Embryonic facial prominence (tissue), 1 donor: ENCODE data around the gene ZNF780B.
"Not testable (repeated sequence)": the region's sequence is repeated elsewhere in the genome, so short reads cannot be mapped to it uniquely, and the experiment has no call there.

Source experiments
- DNase-seq: peaks from one replicate; pipeline ENCODE4 v3.0.0-alpha.2; 2016; ENCODE audit errors: extremely low spot score

The ZNF780B gene

DNA sequence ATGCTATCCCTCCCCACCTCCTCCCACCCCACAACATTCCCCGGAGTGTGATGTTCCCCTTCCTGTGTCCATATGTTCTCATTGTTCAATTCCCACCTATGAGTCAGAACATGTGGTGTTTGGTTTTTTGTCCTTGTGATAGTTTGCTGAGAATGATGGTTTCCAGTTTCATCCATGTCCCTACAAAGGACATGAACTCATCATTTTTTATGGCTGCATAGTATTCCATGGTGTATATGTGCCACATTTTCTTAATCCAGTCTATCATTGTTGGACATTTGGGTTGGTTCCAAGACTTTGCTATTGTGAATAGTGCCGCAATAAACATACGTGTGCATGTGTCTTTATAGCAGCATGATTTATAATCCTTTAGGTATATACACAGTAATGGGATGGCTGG, 18.0 kb downstream of the ZNF780B start:
- not testable (repeated sequence) for DNase-seq

DNA sequence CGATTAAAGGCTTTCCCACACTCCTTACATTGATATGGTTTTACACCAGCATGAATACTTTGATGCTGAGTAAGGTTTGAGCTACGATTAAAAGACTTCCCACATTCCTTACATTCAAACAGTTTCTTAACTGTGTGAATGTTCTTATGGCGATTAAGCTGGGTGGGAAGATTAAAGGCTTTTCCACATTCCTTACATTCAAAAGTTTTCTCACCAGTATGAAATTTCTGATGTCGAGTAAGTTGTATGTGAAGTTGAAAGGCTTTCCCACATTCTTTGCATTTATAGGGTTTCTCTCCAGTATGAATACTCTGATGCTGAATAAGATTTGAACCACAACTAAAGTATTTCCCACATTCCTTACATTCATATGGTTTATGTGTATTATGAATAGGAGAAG, 20.0 kb downstream of the ZNF780B start:
- no peak for DNase-seq

DNA sequence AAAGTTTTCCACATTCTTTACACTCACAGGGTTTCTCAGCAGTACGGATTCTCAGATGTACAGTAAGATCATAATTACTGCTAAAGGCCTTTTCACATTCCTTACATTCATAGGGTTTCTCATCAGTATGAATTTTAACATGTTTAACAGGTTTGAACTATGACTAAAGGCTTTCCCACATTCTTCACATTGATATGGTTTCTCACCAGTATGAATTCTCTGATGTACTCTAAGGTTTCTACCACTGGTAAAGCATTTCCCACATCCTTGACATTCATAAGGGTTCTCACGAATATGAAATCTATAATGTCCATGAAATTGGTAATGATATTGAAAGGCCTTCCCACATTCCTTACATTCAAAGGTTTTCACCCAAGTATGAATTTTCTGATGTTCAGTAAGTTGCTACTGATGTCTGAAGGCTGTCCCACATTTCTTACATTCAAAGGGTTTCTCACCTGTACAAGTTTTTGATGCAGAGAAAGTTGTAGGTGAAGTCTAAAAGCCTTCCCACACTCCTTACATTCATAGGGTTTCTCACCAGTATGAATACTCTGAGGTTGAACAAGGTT, 22.0 kb downstream of the ZNF780B start:
- no peak for DNase-seq

DNA sequence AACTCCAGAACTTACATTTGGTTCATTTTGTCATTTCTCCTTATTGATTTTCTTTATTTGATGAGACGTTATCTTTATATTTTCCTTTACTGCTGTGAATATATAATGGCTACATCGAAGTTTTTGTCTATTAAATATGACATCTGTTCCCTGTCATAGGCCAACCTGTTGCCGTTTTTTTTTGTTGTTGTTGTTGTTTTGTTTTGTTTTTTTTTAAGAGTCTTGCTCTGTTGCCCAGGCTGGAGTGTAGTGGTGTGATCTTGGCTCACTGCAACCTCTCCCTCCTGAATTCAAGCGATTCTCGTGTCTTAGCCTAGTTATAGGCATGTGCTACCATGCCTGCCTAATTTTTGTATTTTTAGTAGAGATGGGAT, 29.4 kb downstream of the ZNF780B start:
- DNase-seq = no peak

DNA sequence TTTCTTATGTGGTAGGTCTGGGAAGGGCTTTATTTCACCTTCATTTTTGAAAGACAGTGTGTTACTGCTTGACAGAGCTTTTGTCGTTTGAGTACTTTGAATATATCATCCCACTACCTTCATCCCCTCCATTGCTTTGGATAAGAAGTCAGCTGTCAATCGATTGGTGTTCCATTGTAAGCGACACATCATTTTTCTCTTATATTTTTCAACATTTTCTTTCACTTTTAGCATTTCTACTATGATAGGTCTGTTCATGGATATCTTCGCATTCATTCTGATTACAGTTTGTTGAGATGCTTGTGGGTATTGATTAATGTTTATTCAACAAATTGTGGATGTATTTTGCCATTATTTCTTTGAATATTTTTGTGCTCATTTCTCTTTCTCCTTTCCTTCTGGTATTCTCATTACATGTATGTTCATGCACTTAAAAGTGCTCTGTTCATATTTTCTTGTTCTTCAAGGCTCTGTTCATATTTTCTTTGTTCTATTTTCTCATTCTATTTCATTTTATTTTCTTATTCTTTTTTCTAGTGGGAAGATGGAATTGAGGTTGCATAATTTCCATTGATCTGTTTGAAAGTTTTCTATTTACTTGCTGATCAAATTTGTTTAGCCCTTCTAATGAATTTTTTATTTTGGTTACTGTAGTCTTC, 30.0 kb downstream of the ZNF780B start:
- DNase-seq = no peak

DNA sequence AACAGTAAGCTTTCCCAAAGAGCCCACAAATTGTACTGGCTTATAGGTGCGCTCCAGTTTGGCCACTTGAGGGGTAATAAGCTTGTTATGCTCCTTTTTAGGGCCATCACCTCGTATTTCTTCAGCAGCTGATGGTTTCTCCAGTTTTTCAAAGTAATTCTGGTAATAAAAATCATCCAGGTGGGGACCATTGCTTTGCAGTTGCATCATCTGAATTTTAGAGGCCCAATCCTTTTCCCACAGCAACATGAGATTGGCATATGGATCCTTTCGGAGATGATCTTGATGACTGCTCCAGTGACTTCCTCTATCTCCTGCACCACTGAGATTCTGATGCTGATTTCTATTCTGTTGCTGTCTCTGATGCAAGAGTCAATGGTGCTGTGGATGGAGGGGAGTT, 32.1 kb downstream of the ZNF780B start:
- DNase-seq = no peak

DNA sequence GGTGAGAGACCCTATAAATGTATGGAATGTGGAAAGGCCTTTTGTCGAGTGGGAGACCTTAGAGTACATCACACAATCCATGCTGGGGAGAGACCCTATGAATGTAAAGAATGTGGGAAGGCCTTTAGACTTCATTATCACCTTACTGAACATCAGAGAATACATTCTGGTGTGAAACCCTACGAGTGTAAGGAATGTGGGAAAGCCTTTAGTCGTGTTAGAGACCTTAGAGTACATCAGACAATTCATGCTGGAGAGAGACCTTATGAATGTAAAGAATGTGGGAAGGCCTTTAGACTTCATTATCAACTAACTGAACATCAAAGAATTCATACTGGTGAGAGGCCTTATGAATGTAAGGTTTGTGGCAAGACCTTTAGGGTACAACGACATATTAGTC, 42.0 kb downstream of the ZNF780B start:
- DNase-seq = no peak

DNA sequence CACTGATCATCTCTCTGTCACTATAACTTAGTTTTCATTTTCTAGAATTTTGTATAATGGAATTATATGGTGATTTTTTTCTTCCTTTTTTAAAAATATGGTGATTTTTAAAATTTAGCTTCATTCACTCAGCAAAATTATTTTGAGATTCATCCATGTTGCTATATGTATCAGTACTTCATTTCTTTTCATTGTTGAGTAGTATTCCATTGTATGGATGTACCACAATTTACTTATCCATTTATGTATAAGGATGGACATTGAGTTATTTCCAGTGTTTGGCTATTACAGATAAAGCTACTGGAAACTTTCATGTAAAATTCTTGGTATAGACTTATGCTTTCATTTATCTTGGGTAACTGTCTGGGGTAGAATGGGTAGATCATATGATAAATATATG, 46.4 kb downstream of the ZNF780B start:
- no peak for DNase-seq

DNA sequence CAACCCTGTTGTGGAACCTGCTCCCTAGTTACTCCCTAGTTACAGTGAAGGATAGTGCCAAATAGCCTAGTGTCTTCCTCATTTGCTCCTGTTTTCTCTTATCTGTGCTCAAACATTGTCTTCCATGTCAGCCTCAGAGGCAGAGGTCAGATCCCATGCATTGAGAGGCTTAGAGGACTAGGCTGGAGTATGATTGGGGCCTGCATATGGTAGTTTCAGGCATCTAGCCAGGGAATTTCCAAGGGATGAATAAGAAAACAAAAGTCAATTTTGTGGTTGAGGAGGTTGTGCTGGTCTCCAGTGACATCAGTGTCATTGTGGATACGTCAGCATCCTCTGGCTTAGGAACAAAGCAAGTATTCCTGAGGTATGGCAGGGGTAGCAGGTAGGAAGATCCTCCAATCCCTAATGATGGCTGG, 49.7 kb downstream of the ZNF780B start:
- no peak for DNase-seq

DNA sequence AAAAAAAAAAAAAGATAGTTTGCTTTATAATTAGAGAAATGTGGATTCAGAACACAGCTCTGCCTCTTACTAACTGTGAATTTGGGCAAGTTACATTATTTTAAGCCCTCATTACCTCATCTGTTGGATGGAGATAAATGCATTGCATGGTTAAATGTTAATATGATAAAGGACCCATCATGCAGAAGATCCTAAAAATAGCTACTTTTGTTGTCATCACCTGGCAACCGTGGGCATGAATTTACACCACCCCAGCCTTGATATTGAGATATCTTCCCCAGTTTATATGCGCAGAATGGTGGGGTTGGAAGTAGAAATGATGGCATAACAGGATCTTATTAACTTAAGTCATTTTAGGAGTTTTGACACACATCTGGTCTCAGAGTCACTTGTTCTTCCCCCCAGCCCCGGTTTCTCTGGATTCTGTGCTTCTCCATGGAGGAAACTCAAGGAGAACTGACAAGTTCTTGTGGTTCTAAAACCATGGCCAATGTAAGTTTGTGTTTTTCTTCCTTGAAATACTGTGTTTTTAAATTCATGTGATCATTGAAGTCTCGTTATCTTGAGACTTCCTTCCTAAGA, 50.2 kb downstream of the ZNF780B start:
- DNase-seq = no peak

DNA sequence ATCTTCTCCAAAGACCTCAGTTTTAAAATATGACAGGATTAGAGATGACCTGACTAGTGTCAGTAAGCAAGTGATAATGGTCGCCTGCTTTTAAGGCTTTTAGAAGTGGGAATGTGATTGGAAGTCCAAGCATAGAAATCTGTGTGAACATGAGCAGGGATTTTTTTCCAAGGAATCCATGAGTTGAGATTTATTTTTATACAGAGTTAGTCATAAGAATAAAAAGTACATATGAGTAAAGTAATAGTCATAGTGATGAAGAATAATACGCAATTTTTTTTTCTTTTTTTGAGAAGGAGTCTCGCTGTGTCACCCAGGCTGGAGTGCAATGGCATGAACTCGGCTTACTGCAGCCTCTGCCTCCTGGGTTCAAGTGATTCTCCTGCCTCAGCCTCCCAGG, 57.5 kb downstream of the ZNF780B start:
- DNase-seq = no peak

DNA sequence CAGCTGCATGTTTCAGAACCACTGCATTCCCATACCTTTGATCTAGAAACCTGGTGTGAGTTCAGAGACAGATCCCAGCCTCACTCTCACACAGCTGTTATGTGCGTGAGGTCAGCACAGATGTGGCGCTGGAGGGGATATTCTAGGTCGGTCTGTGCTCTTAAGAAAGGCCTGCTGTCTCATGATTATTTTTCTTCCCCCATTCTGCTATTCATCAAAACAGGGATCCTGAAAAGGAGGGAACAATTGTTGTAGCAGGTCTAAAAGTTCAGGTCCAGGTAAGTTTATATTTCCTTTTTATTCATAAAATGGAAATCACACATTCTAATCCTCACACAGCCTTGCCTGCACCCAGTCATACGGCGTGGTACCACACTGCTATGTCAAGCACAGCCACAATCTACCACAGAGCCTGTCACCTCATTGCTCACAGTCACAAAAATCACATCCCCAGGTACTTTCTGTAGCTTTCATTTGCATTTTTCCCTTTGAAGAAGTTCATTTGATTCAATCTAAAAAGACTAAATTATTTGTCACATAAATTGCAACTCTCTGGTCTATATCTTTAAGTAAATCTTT, 58.3 kb downstream of the ZNF780B start:
- no peak for DNase-seq

DNA sequence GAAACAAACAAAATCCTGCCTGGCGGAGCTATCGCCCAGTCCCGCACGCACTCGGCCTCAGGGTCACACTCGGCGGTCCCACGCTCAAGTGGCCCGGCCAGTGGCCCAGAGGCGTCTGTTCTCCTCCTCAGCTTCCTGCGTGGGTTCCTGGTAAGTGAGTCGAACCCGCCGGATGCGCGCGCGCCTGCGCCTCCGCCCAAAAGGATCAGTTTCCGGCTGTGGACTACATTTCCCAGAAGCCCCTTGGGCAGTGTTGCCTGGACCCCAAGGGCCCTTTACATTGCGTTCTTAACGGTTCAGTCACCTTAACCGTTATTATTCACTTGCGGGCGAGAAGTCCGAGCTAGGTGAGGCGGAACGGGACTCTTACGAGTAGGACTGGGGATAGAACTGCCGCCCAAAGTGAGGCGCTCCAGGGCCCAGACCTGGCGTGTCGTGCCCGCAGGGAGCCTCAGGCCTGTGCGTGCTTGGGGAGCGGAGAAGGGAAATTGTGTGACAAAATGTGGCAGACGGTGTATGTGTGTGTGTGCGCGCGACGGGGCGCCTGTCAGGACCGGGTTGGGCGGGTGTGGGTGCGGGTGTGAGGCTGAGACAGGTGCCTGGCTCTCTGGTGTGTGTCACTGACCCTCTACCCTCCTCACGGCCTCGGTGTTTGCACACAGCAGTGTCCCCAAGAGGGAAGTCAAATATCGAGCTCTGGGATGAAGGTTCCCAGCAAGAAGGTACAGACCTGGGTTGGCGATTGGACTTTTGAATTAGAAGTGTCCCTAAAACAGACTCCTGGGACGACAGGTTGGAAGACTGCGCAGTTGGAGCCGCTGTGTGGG, 59.0 kb downstream of the ZNF780B start, which contains the start of gene ZNF546:
Gene ZNF546 (plus strand): TSS at position 250 of the 827 bp plus-strand sequence. CDS start 1,267 bp downstream, outside the sequence.
- peak; percentile 82 for DNase-seq

DNA sequence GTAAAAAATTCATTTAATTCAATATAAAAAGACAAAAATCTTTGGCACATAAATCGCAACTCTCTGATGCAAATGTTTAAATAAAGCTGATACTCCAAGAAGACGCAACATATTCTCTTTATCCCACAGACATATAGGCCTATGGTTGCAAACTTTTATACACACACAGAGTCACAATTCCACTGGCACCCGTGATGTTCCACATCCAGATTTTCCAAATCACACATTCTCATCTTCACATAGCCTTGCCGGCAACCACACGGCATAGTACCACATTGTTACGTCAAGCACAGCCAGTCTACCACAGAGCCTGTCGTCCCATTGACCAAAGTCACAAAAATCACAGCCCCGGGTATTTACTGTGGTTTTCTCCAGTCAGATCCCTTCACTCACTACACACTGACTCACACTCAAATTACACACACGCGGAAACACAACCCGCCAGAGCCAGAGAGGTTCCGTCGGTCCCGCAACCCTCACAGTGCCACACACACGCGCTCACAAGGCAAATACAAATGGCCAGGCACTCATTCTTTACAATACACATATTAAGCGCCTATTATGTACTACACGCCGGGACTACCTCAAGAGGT, 59.7 kb downstream of the ZNF780B start:
- DNase-seq = peak; percentile 24

DNA sequence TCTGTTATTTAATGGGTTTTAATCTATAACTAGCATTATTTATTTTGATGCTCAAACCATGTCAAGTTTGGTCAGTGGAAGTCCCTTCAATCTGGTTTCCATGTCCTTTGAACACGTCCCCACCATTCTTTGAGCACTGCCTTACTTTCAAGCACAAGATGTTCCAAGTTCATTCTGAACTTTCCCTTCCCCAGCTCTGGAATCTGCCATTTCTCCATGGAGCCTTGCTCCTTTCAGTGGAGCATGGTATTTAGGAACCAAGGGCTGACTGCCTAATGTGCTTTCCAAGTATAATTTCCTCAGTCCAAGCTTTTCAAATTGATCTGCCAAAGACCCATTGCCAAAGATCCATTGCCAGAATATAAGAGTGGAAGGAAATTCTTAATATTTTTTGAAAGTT, 60.2 kb downstream of the ZNF780B start:
- no peak for DNase-seq

DNA sequence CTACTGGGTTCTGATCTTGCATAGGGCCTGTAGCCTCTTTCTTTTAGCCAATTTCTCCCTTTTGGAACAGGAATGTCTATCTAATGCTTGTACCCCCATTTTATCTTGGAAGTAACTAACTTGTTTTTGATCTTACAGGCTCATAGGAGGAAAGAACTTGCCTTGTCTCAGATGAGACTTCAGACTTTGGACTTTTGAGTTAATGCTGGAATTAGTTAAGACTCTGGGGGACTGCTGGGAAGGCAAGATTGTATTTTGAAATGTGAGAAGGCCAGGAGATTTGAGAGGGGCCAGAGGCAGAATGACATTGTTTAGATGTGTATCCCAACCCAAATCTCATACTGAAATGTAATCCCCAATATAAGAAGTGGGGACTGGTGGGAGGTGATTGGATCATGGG, 61.7 kb downstream of the ZNF780B start:
- DNase-seq = no peak

DNA sequence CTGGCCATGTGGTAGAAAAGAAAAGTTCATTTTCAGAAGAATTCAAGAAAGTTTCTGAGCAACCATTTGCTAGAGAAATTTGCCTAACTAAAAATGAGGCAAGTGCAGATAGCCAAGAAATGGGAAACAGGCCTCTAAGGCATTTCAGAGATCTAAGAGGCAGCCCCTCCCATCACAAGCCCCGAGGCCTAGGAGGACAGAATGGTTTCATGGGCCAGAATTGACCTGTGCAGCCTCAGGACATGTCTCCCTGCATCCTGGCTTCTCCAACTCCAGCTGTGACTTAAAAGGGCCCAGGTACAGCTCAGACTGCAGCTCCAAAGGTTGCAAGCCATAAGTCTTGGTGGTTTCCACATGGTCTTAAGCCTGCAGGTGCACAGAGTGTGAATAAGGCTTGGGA, 62.4 kb downstream of the ZNF780B start:
- DNase-seq = no peak

DNA sequence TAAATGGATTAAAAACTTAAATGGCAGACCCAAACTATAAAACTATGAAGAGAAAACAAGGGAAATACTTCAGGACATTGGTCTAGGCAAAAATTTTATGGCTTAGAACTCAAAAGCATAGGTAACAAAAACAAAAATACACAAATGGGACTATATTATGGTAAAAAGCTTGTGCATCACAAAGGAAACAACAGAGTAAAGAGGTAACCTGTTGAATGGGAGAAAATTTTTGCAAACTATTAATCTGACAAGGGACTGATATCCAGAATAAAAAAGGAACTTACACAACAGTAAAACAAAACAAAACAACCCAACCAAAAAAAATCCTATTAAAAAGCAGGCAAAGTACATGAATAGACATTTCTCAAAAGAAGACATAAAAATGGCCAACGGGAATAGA, 68.4 kb downstream of the ZNF780B start:
- DNase-seq = no peak

DNA sequence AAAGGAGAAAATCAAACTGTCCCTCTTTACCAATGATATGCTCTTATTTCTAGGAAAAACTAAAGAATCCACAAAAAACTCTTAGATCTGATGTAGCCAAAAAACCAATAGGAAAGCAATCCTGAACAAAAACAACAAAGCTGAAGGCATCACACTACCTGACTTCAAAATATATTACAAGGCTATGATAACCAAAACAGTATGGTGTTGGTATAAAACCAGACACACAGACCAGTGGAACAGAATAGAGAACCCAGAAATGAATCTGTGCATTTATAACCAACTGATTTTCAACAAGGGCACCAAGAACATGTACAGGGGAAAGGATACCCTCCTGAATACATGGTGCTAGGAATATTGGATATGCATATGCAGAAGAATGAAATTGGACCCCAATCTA, 68.9 kb downstream of the ZNF780B start:
- DNase-seq = no peak

DNA sequence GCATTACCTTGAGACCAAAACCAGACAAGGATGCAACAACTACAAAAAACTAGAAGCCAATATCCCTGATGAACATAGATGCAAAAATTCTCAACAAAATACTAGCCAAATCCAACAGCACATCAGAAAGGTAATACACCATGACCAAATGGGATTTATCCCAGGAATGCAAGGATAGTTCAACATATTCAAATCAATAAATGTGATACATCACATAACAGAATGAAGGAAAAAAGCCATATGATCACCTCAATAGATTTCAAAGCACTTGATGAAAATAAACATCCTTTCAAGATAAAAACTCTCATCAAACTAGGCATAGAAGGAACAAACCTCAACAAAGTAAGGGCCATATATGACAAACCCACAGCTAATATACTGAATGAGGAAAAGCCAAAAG, 69.4 kb downstream of the ZNF780B start:
- no peak for DNase-seq

DNA sequence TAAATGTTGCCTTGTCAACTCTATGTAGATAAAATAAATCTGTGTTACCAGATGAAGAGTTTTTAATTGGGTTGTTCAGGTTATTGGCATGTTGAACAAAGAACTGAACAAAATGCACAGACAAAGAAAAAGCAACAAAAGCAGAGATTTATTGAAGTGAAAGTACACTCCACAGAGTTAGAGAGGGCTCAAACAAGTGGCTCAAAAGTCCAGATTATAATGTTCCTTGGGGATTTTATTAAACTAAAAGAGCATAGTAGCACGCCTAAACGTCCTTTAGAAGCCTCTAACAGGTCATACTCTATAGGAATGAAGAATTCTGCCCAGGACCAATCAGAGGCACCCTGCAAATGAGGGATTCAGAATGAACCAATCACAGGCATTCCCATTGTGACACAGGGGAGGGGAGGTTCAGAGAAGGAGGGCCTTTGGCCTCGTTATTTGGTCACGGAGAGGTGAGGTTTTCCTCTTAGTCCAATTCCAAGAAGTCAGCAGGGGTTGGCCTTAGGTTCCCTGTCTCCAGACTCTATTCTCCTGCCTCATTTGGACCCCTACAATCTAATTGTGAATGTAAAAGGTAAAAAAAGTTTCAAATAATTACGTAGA, 72.2 kb downstream of the ZNF780B start:
- no peak for DNase-seq
